Cardiac muscle cell (in vitro differentiated cells and primary cell): ENCODE results near the gene CDK4. TPM values are rescaled to one million over a fixed set of nuclear protein-coding genes. Genes with fewer than 3 reads are reported as not detected.

ENCODE experiments used
- DNase-seq, 2 donors: peaks; one replicate each; pipeline versions ENCODE4 v3.0.0 to v3.0.0-alpha.2; 2010 to 2017; ENCODE audit warnings: low read depth in 1 of 2, low spot score in 1 of 2
- H3K27ac ChIP-seq: fragments of 200-600 bp; sonication (generic); 2 replicates; pipeline ENCODE4 v1.5.1; 2016
- H3K27me3 ChIP-seq: fragments of 200-600 bp; sonication (generic); 2 replicates; pipeline ENCODE4 v1.6.0; 2016; ENCODE audit warnings: control low read depth
- H3K36me3 ChIP-seq: fragments of 200-600 bp; sonication (generic); 2 replicates; pipeline ENCODE4 v1.5.1; 2016; ENCODE audit warnings: control low read depth
- H3K4me1 ChIP-seq: fragments of 200-600 bp; sonication (generic); 2 replicates; pipeline ENCODE4 v1.8.1; 2017; ENCODE audit warnings: low read depth, mild to moderate bottlenecking, mixed run types
- H3K4me3 ChIP-seq: fragments of 200-600 bp; sonication (generic); 2 replicates; pipeline ENCODE4 v1.5.1; 2016; ENCODE audit warnings: mild to moderate bottlenecking
- H3K9me3 ChIP-seq: fragments of 200-600 bp; sonication (generic); 2 replicates; pipeline ENCODE4 v1.5.1; 2017; ENCODE audit warnings: low read depth, mild to moderate bottlenecking, control low read depth
- polyA plus RNA-seq: library from polyadenylated mRNA; unstranded; fragments of >200 nt; fragmentation: Nextera tagmentation; extraction: Ambion mirVana; gene quantifications from 2 replicates; pipeline ENCODE4 v1.2.1, GENCODE V29; 2016
- total RNA-seq: library from RNA; depleted of rRNA; stranded (reverse); fragments of >200 nt; gene quantifications from 2 replicates; pipeline ENCODE4 v1.2.3, GENCODE V29; 2016
- TF ChIP-seq, protein P1 (sequence below): IDR thresholded peaks from 2 replicates; pipeline ENCODE4 v1.5.1; 2012; ENCODE audit warnings: low read depth, mild to moderate bottlenecking, low read length

Gene CDK4
- total and polyA plus RNA-seq, 2 experiments from 2014 or later, result 75.8 to 172 TPM

GRCh38 chr12:57735952-57736740 is 16.0 kb downstream of the CDK4 start:
- peak; percentile 44 to 49 for DNase-seq
- H3K4me1 ChIP-seq, result peaks cover 5% of the 10 kb centered on the region
- H3K4me3 ChIP-seq, result no peak overlapping the region
- no peaks in the 10 kb centered on the region for H3K9me3 ChIP-seq
- no peak overlapping the region for H3K27ac ChIP-seq
- peaks cover 100% of the 10 kb centered on the region for H3K27me3 ChIP-seq
- TF ChIP-seq, protein P1, sequence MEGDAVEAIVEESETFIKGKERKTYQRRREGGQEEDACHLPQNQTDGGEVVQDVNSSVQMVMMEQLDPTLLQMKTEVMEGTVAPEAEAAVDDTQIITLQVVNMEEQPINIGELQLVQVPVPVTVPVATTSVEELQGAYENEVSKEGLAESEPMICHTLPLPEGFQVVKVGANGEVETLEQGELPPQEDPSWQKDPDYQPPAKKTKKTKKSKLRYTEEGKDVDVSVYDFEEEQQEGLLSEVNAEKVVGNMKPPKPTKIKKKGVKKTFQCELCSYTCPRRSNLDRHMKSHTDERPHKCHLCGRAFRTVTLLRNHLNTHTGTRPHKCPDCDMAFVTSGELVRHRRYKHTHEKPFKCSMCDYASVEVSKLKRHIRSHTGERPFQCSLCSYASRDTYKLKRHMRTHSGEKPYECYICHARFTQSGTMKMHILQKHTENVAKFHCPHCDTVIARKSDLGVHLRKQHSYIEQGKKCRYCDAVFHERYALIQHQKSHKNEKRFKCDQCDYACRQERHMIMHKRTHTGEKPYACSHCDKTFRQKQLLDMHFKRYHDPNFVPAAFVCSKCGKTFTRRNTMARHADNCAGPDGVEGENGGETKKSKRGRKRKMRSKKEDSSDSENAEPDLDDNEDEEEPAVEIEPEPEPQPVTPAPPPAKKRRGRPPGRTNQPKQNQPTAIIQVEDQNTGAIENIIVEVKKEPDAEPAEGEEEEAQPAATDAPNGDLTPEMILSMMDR, result peak; percentile 40
- H3K36me3 ChIP-seq, result no peaks in the 10 kb centered on the region

- peaks cover 100% of the 10 kb centered on the region for H3K27me3 ChIP-seq
- peaks cover 5% of the 10 kb centered on the region for H3K4me1 ChIP-seq
- TF ChIP-seq, protein P1, result no peak
- H3K27ac ChIP-seq, result no peak overlapping the region
- DNase-seq, result no peak
- no peak overlapping the region for H3K4me3 ChIP-seq
- H3K36me3 ChIP-seq, result no peaks in the 10 kb centered on the region
- no peaks in the 10 kb centered on the region for H3K9me3 ChIP-seq
Observed at GRCh38 chr12:57735198-57735855, 16.8 kb downstream of the CDK4 start.

- Histone ChIP-seq H3K27me3 (peaks cover 100% of the 10 kb centered on the region), H3K36me3 (no peaks in the 10 kb centered on the region), H3K4me1 (peaks cover 5% of the 10 kb centered on the region), H3K27ac (no peak overlapping the region), H3K4me3 (no peak overlapping the region), H3K9me3 (no peaks in the 10 kb centered on the region)
- TF ChIP-seq, protein P1, result no peak
- DNase-seq, result no peak
Observed at GRCh38 chr12:57734591-57734990, 17.5 kb downstream of the CDK4 start.

GRCh38 chr12:57733928-57734327 is 18.2 kb downstream of the CDK4 start:
- H3K4me1 ChIP-seq, result peaks cover 5% of the 10 kb centered on the region
- no peak overlapping the region for H3K4me3 ChIP-seq
- TF ChIP-seq, protein P1, result no peak
- H3K27ac ChIP-seq, result no peak overlapping the region
- H3K27me3 ChIP-seq, result peaks cover 99% of the 10 kb centered on the region
- H3K36me3 ChIP-seq, result no peaks in the 10 kb centered on the region
- no peak for DNase-seq
- H3K9me3 ChIP-seq, result no peaks in the 10 kb centered on the region

DNA sequence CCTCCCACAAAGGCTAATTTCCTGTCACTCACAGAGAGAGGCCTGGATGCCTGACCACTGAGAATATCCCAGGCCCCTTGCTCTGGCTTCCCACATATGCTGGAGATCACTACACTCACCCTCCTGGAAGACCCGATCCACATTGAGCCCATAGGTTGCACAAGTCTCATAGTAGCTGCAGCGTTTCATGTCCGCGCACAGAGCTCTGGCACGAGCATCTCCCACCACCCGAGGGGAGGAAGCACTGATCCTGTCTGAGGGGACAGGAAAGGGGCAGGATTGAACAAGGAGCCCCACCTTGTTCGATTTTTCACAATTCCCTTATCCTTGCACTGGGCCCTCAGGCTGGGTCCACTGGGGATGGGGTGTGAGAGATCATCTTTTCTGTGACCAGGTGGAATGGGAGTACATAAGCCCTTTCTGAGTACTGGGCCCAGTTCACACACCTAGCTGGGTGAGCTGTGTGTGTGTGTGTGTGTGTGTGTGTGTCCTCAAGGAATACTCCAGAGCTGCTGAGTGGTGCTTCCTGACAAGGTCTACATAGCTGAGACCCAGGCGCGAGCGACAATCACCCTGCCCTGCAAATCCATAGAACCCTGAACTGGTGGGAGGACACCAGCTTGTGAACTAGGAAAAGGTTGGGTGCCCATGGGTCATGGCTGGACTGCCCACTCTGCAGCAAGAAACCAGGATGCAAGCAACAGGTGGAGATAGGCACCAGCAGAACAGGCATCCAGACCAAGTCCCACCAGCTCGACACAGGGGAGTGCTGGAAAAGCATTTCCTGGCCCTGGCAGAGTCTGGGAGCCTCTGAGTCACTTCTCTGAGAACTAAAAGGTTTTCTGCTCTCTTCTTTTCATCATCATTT is 19.1 kb downstream of the CDK4 start:
- H3K27ac ChIP-seq, result no peak overlapping the region
- H3K4me3 ChIP-seq, result no peak overlapping the region
- H3K4me1 ChIP-seq, result peaks cover 5% of the 10 kb centered on the region
- H3K27me3 ChIP-seq, result peaks cover 99% of the 10 kb centered on the region
- TF ChIP-seq, protein P1, result no peak
- H3K36me3 ChIP-seq, result no peaks in the 10 kb centered on the region
- no peaks in the 10 kb centered on the region for H3K9me3 ChIP-seq
- DNase-seq, result no peak
